ENCODE results near the gene HSDL2.
A peak's percentile ranks its signal among the peaks of the same experiment; 100 is the strongest.

HSDL2 gene

DNA sequence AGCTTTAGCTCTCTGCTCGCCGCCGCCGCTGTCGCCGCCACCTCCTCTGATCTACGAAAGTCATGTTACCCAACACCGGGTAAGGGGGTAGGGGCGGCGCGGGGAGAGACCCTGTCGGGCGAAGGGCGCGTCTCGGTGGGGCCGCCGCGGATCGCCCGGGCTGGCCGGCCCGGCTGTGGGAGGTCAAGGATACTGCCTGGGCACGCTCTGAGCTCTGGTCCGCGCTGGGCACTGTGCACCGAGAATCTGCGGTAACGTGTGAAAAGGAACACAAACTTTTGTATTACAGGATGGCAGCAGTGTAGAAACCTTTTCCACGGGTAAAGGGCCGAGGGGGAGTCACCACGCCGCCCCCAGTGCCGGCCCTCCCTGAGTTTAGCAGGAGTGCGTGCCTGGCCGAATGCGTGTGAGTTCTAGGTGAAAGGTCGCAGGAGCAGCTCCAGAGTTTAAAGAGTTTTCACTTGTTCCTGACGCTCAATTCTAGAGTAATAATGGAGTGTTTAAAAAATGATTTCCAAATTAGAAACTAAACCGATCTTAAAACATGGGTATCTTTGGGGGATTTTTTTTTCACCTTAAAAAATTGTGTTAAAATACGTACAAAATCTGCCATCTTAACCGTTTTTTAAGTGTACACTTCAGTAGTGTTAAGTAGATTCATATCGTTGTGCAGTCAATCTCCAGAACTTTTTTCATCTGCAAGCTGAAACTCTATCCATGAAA lies at the start of gene HSDL2:
HSDL2 (plus strand) TSS at position 7 of the 723 bp plus-strand sequence; CDS start at position 63, 56 bp downstream.
- peak within 1 kb of the TSS; percentile 99 for H3K4me3 Mint-ChIP-seq
- H3K36me3 Mint-ChIP-seq, result no peaks in the 10 kb centered on the region
- H3K9me3 Mint-ChIP-seq, result no peaks in the 10 kb centered on the region
- peaks cover 52% of the 10 kb centered on the region for H3K4me1 Mint-ChIP-seq
- H3K27me3 Mint-ChIP-seq, result no peaks in the 10 kb centered on the region
- ATAC-seq (ENCODE audit: low read depth), result peak; percentile 14
- peak within 1 kb of the TSS; percentile 93 for H3K27ac Mint-ChIP-seq
- no peak for DNase-seq (ENCODE audit: low spot score in 2 of 2)

DNA sequence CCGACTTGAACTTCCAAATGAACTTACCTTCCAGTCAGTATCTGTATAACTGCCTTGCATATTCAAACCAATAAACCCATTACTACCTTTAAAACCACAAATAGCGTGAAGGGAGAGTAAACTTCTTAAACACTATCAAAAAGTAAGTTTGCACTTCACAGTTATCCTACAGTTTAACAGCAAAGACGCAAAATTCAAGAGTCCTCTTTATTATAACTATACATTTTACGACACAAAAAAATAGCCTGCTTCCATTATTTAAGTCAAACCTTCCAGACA lies 48.3 kb upstream of the HSDL2 start:
- H3K4me3 Mint-ChIP-seq, result peak overlapping the region; percentile 82
- H3K27me3 Mint-ChIP-seq, result no peaks in the 10 kb centered on the region
- H3K4me1 Mint-ChIP-seq, result peaks cover 25% of the 10 kb centered on the region

DNA sequence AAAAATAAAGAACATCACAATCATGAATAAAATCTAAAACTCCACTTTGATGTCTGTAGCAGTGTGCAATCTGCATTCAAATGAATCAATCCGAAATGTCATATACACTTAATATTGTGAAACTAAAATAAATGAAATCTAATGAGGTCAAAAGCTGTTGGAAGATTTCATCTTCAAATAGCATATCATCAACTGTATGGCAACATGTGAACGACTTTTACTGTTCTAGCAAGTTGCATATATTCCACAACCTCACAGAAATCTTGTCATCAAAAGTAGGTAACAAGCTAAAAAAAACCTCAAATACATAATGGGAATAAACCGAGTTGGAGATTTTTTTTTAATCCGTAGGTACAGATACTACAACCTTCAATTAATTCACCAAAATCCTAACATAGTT lies 47.7 kb upstream of the HSDL2 start:
- peaks cover 25% of the 10 kb centered on the region for H3K4me1 Mint-ChIP-seq
- no peaks in the 10 kb centered on the region for H3K27me3 Mint-ChIP-seq
- DNase-seq (ENCODE audit: low spot score in 2 of 2) (no peak), ATAC-seq (ENCODE audit: low read depth) (no peak)
- H3K4me3 Mint-ChIP-seq, result peak overlapping the region; percentile 82
- no peaks in the 10 kb centered on the region for H3K9me3 Mint-ChIP-seq
- H3K36me3 Mint-ChIP-seq, result peaks cover 3% of the 10 kb centered on the region
- peak overlapping the region; percentile 87 for H3K27ac Mint-ChIP-seq

More for the DNA sequence above, 48.3 kb upstream of the HSDL2 start:
- ATAC-seq (ENCODE audit: low read depth), result no peak
- Mint-ChIP-seq H3K36me3 (peaks cover 3% of the 10 kb centered on the region), H3K27ac (peak overlapping the region; percentile 87), H3K9me3 (no peaks in the 10 kb centered on the region)
- DNase-seq (ENCODE audit: low spot score in 2 of 2), result no peak

DNA sequence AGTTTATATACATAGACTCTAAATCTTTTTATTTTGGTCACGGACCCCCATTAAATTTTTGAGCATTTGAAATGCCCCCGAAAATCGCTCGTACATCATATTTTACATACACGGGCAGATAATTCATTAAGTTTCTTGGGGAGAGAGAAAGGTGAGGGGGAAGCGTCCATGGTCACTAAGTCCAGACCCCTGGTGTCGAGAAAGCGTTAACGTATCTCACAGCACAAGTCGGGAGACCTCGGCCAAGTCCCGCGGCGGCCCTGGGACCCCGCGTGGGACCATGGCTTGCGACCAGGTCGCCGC lies 47.3 kb upstream of the HSDL2 start:
- Mint-ChIP-seq H3K4me1 (peaks cover 25% of the 10 kb centered on the region), H3K27me3 (no peaks in the 10 kb centered on the region), H3K36me3 (peaks cover 3% of the 10 kb centered on the region), H3K27ac (peak overlapping the region; percentile 87), H3K4me3 (peak overlapping the region; percentile 82), H3K9me3 (no peaks in the 10 kb centered on the region)
- DNase-seq (ENCODE audit: low spot score in 2 of 2) (no peak), ATAC-seq (ENCODE audit: low read depth) (no peak)

DNA sequence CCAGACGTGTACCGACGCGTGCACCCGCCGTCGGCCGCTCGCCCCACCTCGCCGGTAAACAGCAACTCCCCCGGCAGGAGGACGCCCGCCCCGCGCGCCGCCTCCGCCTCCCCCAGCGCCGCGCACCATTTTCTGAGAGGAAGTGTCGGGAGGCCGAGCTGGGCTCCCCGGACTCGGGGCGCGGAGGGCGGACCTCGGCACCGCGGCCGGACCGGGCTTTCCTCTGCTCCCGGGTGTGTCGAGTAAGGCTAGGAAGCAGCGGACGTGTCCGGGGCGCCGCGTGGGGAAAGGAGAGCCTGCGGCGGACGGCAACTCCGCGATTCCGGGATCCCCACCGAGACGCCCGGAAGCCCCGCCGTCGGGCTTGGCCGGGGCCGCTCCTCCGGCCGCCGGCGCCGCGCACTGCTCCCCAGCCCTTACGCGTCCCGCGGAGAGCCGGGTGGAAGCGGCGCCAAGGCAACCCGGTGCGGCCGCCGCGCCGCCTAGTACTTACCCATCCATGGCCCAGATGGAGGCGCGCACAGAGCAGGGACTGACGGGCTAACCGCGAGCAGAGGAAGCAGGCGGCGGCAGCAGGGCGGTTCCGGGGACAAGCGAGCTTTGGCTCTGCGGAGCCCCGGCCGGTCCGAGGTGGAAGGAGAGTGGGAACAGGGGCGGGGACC lies 46.8 kb upstream of the HSDL2 start, which contains the start of gene PTBP3:
PTBP3 (minus strand) TSS at position 643 of the 662 bp plus-strand sequence. CDS start 35,754 bp downstream, outside the sequence.
- H3K4me1 Mint-ChIP-seq, result peaks cover 25% of the 10 kb centered on the region
- H3K27ac Mint-ChIP-seq, result peak within 1 kb of the TSS; percentile 94
- H3K27me3 Mint-ChIP-seq, result no peaks in the 10 kb centered on the region
- peak within 1 kb of the TSS; percentile 95 for H3K4me3 Mint-ChIP-seq
- H3K9me3 Mint-ChIP-seq, result no peaks in the 10 kb centered on the region
- peaks cover 3% of the 10 kb centered on the region for H3K36me3 Mint-ChIP-seq
- DNase-seq (ENCODE audit: low spot score in 2 of 2) (peak; percentile 76 to 80), ATAC-seq (ENCODE audit: low read depth) (peak; percentile 64)

DNA sequence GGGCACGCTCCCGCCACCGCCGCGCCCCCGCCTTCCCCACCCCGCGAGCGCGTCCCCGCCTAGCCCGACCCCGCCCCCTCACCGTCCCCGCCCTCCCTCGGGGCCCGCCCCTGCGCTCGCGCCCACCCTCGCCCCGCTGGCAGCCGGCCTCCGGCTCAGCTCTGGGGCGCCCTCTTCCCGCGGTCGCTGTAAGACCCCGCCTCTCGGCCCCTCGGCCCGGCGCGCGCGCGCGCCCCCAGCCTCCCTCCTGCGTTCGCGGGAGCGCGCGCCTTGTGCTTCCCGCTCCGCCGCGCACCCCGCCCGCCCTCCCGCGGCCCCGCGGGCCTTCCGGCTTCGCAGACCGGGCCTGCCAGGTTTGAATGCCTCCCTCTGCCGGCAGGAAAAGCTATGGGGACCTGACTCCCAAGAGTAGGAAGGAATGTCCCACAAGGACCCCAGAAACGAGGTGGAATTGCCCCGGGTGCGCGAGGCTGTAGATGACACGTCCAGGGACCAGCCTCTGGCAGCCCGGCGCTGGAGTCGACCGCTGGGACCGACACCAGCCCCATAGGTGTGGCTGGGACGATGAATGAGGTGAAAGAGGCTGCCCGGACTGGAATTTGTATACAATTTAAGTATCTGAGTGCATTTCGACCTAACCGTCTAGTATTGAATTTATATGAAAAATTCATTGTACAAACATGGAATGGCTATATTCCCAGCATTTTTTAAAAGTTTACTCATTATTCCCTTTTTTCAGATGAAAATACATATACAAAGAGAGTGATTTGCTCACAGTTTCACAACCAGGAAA lies 46.1 kb upstream of the HSDL2 start:
- ATAC-seq (ENCODE audit: low read depth) (peak; percentile 80), DNase-seq (ENCODE audit: low spot score in 2 of 2) (peak; percentile 78 to 89)
- Mint-ChIP-seq H3K36me3 (no peaks in the 10 kb centered on the region), H3K4me1 (peaks cover 20% of the 10 kb centered on the region), H3K9me3 (no peaks in the 10 kb centered on the region), H3K27me3 (no peaks in the 10 kb centered on the region), H3K4me3 (peak overlapping the region; percentile 95), H3K27ac (peak overlapping the region; percentile 94)

DNA sequence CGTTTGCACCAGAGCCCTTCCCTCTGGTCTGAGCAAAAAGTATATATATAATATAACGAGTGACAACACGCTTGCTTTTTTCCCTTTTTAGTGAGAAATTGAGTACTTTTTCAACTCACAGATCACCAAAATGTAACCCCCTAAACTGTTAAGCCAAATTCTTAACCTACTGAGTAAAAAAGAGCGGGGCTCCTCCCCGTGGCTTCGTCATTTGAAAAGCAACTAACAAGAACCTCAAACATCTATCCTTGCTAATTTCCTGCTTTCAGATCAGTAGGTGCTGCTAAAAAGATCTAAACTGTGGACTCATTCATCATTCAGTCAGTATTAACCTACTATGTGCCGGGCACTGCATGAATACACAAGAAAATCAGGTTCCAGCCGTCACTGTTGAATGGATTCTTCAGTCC lies 45.5 kb upstream of the HSDL2 start:
- ATAC-seq (ENCODE audit: low read depth) (no peak), DNase-seq (ENCODE audit: low spot score in 2 of 2) (no peak)
- H3K27me3 Mint-ChIP-seq, result no peaks in the 10 kb centered on the region
- peaks cover 20% of the 10 kb centered on the region for H3K4me1 Mint-ChIP-seq
- no peaks in the 10 kb centered on the region for H3K36me3 Mint-ChIP-seq
- peak overlapping the region; percentile 94 for H3K27ac Mint-ChIP-seq
- peak overlapping the region; percentile 95 for H3K4me3 Mint-ChIP-seq
- H3K9me3 Mint-ChIP-seq, result no peaks in the 10 kb centered on the region

DNA sequence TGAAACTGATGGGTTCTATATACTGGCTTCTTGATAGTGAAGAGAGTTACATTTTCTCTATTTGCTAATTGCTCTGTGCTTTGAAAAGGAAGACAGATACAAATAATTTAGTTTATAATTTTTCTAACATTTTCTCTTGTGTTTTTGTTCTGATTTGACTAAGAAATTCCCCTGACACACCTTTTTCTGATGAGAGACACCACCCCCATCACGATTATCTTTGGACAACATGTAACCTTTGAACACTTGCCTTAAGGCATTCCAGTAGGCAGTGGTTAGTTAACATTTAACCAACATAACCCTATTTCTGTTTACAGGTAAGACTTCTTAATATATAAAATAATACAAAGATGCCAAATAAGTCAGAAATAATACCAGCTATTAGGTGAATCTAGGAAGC lies 42.4 kb upstream of the HSDL2 start:
- no peaks in the 10 kb centered on the region for H3K36me3 Mint-ChIP-seq
- no peaks in the 10 kb centered on the region for H3K27me3 Mint-ChIP-seq
- H3K27ac Mint-ChIP-seq, result no peak overlapping the region
- no peak overlapping the region for H3K4me3 Mint-ChIP-seq
- ATAC-seq (ENCODE audit: low read depth) (no peak), DNase-seq (ENCODE audit: low spot score in 2 of 2) (no peak)
- H3K9me3 Mint-ChIP-seq, result no peaks in the 10 kb centered on the region
- H3K4me1 Mint-ChIP-seq, result peaks cover 3% of the 10 kb centered on the region

DNA sequence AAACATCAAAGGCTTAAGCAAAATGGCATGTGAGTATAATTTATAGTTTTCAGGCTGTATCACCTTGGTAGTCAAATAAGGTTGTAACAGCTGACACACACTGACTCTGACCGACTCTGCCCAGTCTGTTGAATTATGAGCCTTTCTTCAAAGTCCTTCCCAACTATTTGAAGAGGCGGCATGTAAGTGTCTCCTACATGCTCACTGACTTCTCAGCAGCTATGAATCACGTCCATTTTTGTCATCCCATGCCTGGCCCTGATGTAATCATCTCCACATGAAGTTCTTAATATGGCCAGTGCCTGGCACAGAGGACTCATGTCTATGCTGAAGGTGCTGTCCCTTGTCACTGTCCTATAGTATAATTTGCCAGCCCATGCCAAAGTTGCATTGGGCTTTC lies 41.3 kb upstream of the HSDL2 start:
- no peak for DNase-seq (ENCODE audit: low spot score in 2 of 2)
- no peaks in the 10 kb centered on the region for H3K27me3 Mint-ChIP-seq
- no peak overlapping the region for H3K27ac Mint-ChIP-seq
- no peak for ATAC-seq (ENCODE audit: low read depth)
- H3K9me3 Mint-ChIP-seq, result no peaks in the 10 kb centered on the region
- H3K36me3 Mint-ChIP-seq, result no peaks in the 10 kb centered on the region
- H3K4me3 Mint-ChIP-seq, result no peak overlapping the region
- H3K4me1 Mint-ChIP-seq, result peaks cover 3% of the 10 kb centered on the region

DNA sequence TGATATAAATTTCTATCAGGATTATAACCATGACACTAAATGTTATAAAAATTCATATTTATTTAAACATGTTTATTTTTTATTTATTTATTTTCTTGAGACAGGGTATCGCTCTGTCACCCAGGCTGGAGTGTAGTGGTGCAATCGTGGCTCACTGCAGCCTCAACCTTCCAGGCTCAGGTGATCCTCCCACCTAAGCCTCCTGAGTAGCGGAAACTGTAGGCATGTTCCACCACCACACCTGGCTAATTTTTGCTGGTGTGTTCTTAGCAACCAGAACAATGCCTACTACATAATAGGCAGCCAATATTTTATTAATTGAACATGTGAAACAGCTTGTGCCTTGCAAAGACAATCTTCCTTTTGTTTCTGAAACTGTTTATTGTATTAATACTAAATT lies 40.0 kb upstream of the HSDL2 start:
- no peak overlapping the region for H3K27ac Mint-ChIP-seq
- DNase-seq (ENCODE audit: low spot score in 2 of 2) (no peak), ATAC-seq (ENCODE audit: low read depth) (no peak)
- no peaks in the 10 kb centered on the region for H3K4me1 Mint-ChIP-seq
- H3K36me3 Mint-ChIP-seq, result no peaks in the 10 kb centered on the region
- no peak overlapping the region for H3K4me3 Mint-ChIP-seq
- H3K27me3 Mint-ChIP-seq, result no peaks in the 10 kb centered on the region
- H3K9me3 Mint-ChIP-seq, result no peaks in the 10 kb centered on the region

DNA sequence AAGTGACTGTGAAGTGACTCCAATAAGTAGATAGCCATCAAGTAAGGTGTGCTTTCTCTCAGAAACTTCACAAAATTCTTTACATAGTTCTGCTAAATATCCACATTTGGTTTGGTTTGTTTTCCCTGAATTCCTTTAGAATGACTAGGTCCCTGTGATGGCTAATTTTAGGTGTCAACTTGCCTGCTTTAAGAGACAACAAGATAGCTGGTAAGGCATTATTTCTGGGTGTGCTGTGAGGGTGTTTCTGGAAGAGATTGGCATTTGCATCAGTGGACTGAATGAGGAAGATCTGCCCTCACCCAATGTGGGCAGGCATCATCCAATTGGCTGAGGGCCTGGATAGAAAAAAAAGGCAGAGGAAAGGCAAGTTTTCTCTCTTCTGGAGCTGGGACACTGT lies 38.2 kb upstream of the HSDL2 start:
- Mint-ChIP-seq H3K27me3 (no peaks in the 10 kb centered on the region), H3K36me3 (no peaks in the 10 kb centered on the region), H3K4me3 (no peak overlapping the region), H3K27ac (no peak overlapping the region), H3K9me3 (no peaks in the 10 kb centered on the region), H3K4me1 (no peaks in the 10 kb centered on the region)
- DNase-seq (ENCODE audit: low spot score in 2 of 2) (no peak), ATAC-seq (ENCODE audit: low read depth) (no peak)

DNA sequence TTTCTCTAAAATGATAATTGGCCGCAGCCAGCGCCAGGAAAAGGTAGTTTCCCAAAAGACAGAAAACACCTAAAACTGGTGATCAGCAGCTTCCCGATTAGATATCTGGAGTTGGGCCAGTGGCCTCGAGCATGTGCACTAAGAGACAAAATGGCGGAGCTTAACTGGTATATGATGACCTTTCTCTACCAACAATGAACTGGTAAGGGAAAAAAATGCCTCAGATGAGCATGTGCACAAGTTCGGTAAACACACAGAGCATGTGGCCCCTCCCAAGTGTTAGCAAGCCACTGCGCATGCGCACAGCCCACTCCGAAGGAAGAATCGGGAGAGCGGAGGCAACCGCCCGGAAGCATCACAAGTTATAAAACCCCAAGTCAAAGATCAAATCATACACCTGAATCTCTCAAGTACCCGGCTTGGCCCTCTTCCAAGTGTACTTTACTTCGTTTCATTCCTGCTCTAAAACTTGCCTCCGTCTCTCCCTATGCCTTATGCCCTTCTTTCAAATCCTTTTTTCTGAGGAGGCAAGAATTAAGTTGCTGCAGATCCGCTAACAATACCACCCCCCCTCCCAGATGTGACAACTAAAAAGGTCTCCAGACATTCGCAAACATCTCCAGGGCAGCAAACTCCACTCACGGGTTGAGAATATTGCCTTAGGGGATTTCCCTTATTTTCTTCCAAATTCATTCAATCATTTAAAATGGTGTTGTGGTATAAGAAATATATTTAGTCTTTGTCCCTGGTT lies 31.5 kb upstream of the HSDL2 start:
- H3K36me3 Mint-ChIP-seq, result no peaks in the 10 kb centered on the region
- H3K4me1 Mint-ChIP-seq, result peaks cover 7% of the 10 kb centered on the region
- no peaks in the 10 kb centered on the region for H3K9me3 Mint-ChIP-seq
- ATAC-seq (ENCODE audit: low read depth), result peak; percentile 41
- peak overlapping the region; percentile 88 for H3K27ac Mint-ChIP-seq
- H3K4me3 Mint-ChIP-seq, result peak overlapping the region; percentile 88
- peaks cover 3% of the 10 kb centered on the region for H3K27me3 Mint-ChIP-seq
- DNase-seq (ENCODE audit: low spot score in 2 of 2), result peak; percentile 41 to 60

DNA sequence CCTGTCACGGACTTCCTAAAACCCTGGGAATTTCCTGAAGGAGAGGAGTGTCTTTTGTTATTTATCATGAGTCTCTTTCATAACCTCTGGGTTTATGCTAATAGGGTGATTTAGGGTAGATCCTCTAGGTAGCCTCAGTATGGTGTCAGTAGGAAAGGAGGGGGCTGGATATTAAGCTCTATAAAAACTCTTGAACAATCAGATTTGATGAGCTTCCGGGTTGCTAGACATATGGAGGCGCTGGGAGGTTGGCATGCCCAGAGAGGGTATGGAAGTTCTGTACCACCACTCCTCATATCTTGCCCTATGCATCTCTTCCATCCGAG lies 30.9 kb upstream of the HSDL2 start:
- H3K27me3 Mint-ChIP-seq, result peaks cover 3% of the 10 kb centered on the region
- peak; percentile 12 for ATAC-seq (ENCODE audit: low read depth)
- peaks cover 7% of the 10 kb centered on the region for H3K4me1 Mint-ChIP-seq
- peak overlapping the region; percentile 88 for H3K4me3 Mint-ChIP-seq
- peak overlapping the region; percentile 88 for H3K27ac Mint-ChIP-seq
- DNase-seq (ENCODE audit: low spot score in 2 of 2), result no peak
- no peaks in the 10 kb centered on the region for H3K36me3 Mint-ChIP-seq
- no peaks in the 10 kb centered on the region for H3K9me3 Mint-ChIP-seq

DNA sequence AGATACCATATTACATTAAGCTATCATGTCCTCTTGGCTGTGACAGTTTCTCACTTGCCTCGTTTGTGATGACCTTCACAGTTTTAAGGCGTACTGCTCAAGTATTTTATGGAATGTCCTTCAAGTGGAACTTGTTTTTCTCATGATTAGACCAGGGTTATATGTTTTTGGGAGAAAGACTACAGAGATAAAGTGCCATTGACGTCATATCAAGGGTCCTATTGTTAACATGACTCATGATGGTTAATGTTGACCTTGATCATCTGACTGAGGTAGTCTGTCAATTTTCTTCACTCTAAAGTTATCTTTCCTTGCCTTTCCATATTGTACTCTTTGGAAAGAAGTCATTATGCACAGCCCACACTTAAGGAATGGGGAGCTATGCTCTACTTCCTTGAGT lies 28.7 kb upstream of the HSDL2 start:
- DNase-seq (ENCODE audit: low spot score in 2 of 2) (no peak), ATAC-seq (ENCODE audit: low read depth) (no peak)
- Mint-ChIP-seq H3K9me3 (no peaks in the 10 kb centered on the region), H3K27ac (no peak overlapping the region), H3K4me3 (no peak overlapping the region), H3K4me1 (peaks cover 7% of the 10 kb centered on the region), H3K27me3 (peaks cover 3% of the 10 kb centered on the region), H3K36me3 (peaks cover 2% of the 10 kb centered on the region)
